SU-DHL-6 (cell line): ENCODE data around the gene CUL7.
A peak's percentile ranks its signal among the peaks of the same experiment; 100 is the strongest.

ENCODE experiments used
- H2AFZ ChIP-seq: fragments of 200-600 bp; sonication (generic); 2 replicates; pipeline ENCODE4 v1.6.1; 2014; ENCODE audit warnings: low read depth, mild to moderate bottlenecking, moderate library complexity, mixed read lengths, antibody characterized with exemption, low read length; ENCODE audit not compliant: severe bottlenecking
- H3F3A ChIP-seq: fragments of 200-600 bp; shearing (Covaris generic); 2 replicates; pipeline ENCODE4 v1.6.0; 2016; ENCODE audit warnings: antibody characterized with exemption, mild to moderate bottlenecking; ENCODE audit not compliant: insufficient read depth
- H3K27ac ChIP-seq: fragments of 200-600 bp; sonication (generic); 2 replicates; pipeline ENCODE4 v1.5.1; 2016; ENCODE audit warnings: low read depth, mild to moderate bottlenecking, low read length, moderate library complexity, mixed read lengths
- H3K27me3 ChIP-seq: fragments of 200-600 bp; sonication (generic), shearing (Covaris generic); 2 replicates; pipeline ENCODE4 v1.6.0; 2014; ENCODE audit warnings: mild to moderate bottlenecking, low read length
- H3K36me3 ChIP-seq: fragments of 200-600 bp; sonication (generic); 2 replicates; pipeline ENCODE4 v1.6.1; 2014; ENCODE audit warnings: mild to moderate bottlenecking, low read length, mixed read lengths
- H3K4me2 ChIP-seq: fragments of 300-600, 200-600 bp; shearing (Covaris generic), sonication (generic); 2 replicates; pipeline ENCODE4 v1.6.0; 2014; ENCODE audit warnings: low read length, low read depth, mild to moderate bottlenecking; ENCODE audit not compliant: poor library complexity, severe bottlenecking
- H3K4me3 ChIP-seq: fragments of 200-600 bp; sonication (generic); 2 replicates; pipeline ENCODE4 v1.5.1; 2014; ENCODE audit warnings: antibody characterized with exemption, low read length, mild to moderate bottlenecking, mixed read lengths; ENCODE audit not compliant: insufficient read depth, poor library complexity, severe bottlenecking
- H3K79me2 ChIP-seq: fragments of 200-600 bp; sonication (generic); 2 replicates; pipeline ENCODE4 v1.6.1; 2014; ENCODE audit warnings: mild to moderate bottlenecking, low read length, moderate library complexity; ENCODE audit not compliant: insufficient read depth
- H3K9ac ChIP-seq: fragments of 200-600 bp; sonication (generic); 2 replicates; pipeline ENCODE4 v1.7.0; 2014; ENCODE audit warnings: mild to moderate bottlenecking, low read length
- H3K9me2 ChIP-seq: fragments of 200-600 bp; sonication (generic); replicated peaks from 2 replicates; pipeline ENCODE4 v1.6.1; 2014; ENCODE audit warnings: low read length; ENCODE audit not compliant: insufficient read depth
- H3K9me3 ChIP-seq: fragments of 200-600 bp; sonication (generic); 2 replicates; pipeline ENCODE4 v1.6.1; 2014; ENCODE audit warnings: low read length, mixed read lengths; ENCODE audit not compliant: insufficient read depth
- H4K20me1 ChIP-seq: fragments of 200-600 bp; sonication (generic); 2 replicates; pipeline ENCODE4 v1.6.1; 2014; ENCODE audit warnings: low read depth, mild to moderate bottlenecking, antibody characterized with exemption, low read length, moderate library complexity, mixed read lengths
- EZH2phosphoT487 ChIP-seq: fragments of 200-600 bp; sonication (generic), shearing (Covaris generic); conservative IDR thresholded peaks from 2 replicates; pipeline ENCODE4 v1.6.1; 2018; ENCODE audit warnings: mild to moderate bottlenecking, antibody characterized with exemption, low read length, moderate library complexity, mixed read lengths
- TF ChIP-seq, protein P1 (sequence below): fragments of 200-600 bp; sonication (generic); IDR thresholded peaks from one replicate; pipeline ENCODE4 v1.5.1; 2017; ENCODE audit warnings: antibody characterized with exemption, mild to moderate bottlenecking, low read length, moderate library complexity; ENCODE audit not compliant: insufficient read depth, poor library complexity, severe bottlenecking

The CUL7 gene

DNA sequence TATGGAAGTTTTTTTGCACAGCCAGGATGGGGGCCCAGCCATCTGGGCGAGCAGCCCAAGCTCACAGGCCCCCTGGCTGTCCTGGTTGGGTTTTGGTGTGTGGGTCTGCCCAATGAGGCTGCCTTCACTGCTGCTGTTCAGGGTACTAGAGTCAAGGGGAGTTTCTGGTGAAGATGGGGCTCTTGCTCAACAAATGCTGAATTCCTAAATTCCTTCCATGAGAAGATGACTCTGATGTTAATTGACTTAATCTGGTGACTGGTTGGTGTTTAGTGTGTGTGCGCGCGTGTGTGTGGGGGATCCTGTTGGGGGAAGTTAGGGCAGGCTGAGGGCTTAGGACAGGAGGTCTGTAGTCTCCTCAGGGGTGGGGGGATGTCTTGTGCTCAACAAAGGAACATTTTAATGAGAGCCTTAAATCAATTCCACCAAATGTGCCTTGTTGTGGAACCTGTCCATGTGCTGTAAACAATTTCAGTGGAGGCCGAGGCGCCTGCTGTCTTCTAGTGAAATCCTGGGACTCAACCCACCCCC is 24.4 kb upstream of the CUL7 start:
- Histone ChIP-seq H3K9me3 (no peaks in the 10 kb centered on the region), H3K27ac (no peak overlapping the region), H3K4me2 (no peak overlapping the region), H4K20me1 (no peaks in the 10 kb centered on the region), H3K9me2 (no peaks in the 10 kb centered on the region), H3K79me2 (no peaks in the 10 kb centered on the region), H3K27me3 (no peaks in the 10 kb centered on the region), H3K36me3 (no peaks in the 10 kb centered on the region), H3F3A (no peaks in the 10 kb centered on the region), H3K4me3 (no peak overlapping the region), H2AFZ (no peak overlapping the region), H3K9ac (no peak overlapping the region)
- TF ChIP-seq EZH2phosphoT487 = no peak
- TF ChIP-seq, protein P1, sequence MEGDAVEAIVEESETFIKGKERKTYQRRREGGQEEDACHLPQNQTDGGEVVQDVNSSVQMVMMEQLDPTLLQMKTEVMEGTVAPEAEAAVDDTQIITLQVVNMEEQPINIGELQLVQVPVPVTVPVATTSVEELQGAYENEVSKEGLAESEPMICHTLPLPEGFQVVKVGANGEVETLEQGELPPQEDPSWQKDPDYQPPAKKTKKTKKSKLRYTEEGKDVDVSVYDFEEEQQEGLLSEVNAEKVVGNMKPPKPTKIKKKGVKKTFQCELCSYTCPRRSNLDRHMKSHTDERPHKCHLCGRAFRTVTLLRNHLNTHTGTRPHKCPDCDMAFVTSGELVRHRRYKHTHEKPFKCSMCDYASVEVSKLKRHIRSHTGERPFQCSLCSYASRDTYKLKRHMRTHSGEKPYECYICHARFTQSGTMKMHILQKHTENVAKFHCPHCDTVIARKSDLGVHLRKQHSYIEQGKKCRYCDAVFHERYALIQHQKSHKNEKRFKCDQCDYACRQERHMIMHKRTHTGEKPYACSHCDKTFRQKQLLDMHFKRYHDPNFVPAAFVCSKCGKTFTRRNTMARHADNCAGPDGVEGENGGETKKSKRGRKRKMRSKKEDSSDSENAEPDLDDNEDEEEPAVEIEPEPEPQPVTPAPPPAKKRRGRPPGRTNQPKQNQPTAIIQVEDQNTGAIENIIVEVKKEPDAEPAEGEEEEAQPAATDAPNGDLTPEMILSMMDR = no peak

DNA sequence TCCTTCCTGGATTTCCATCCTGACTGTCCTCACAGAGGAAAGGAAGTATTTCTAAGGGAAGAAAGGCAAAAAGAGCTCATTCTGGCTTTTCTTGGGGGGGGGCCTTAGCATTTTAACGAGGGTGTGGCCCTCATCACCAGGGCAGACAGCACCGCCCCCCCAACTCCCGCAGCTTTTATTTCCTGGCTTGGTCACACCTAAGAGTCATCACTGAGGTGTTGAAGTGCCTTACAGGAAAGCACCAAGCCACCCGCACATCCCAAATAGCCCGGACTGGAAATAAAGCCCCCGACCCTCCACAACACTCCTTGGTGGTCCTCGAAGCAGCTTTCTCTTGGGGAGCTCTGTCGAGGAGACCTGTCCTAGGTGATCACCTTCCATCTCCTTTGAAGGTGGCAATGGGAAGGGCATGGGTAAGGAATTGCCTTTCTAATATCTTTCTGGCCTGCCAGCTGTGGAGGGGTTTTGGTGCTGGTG is 23.7 kb upstream of the CUL7 start:
- Histone ChIP-seq H3K27ac (no peak overlapping the region), H2AFZ (no peak overlapping the region), H4K20me1 (no peaks in the 10 kb centered on the region), H3K9ac (no peak overlapping the region), H3K27me3 (no peaks in the 10 kb centered on the region), H3K9me2 (no peaks in the 10 kb centered on the region), H3F3A (no peaks in the 10 kb centered on the region), H3K36me3 (no peaks in the 10 kb centered on the region), H3K4me3 (no peak overlapping the region), H3K79me2 (no peaks in the 10 kb centered on the region), H3K4me2 (no peak overlapping the region), H3K9me3 (no peaks in the 10 kb centered on the region)
- no peak for TF ChIP-seq EZH2phosphoT487
- TF ChIP-seq, protein P1 = no peak

DNA sequence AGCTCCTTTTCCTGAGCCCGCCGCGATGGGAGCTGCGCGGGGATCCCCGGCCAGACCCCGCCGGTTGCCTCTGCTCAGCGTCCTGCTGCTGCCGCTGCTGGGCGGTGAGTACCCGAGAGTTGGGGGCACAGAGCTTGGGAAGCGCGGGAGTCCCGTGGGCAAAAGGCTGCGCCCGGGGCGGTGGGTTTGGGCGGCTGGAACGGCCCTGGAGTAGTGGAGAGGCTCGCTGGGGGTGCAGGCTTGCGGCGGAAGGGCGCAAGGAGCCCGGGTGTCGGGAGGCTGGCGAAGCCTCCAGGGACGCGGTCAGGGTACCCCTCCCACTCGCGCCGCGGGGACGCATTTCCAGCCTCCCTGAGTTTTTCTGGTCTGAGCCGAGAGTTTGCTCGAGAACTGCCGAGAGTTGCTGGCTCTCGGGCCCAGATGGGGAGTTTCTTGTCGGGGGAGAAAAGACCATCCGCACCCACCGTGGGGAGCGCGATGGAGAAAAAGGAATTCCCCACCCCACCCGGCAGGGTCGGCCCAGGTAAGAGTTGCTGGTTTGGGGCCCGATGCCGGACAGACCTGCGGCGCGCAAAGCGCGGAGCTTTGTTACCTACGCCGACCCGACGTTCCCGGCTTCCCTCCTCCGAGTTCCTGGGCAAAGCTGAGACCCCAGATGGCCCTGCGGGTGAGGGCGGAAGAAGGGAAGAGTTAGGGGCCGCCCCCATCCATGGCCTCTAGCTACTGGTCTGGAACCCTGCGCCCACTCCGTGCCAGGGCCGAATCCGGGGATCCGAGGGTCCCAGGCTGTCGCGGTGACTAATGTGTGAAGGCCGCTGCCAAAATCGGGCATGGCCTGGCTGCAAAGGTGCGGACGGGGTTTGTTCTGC is 23.0 kb upstream of the CUL7 start:
- Histone ChIP-seq H3K27me3 (no peaks in the 10 kb centered on the region), H3K4me2 (peak overlapping the region; percentile 55), H3K4me3 (peak overlapping the region; percentile 40), H3K9me2 (no peaks in the 10 kb centered on the region), H2AFZ (peak overlapping the region; percentile 22), H4K20me1 (no peaks in the 10 kb centered on the region), H3K9me3 (no peaks in the 10 kb centered on the region), H3K36me3 (no peaks in the 10 kb centered on the region), H3K79me2 (no peaks in the 10 kb centered on the region), H3K27ac (no peak overlapping the region), H3K9ac (peak overlapping the region; percentile 42; the same call in 1 of the 2 replicates), H3F3A (no peaks in the 10 kb centered on the region)
- TF ChIP-seq EZH2phosphoT487 = peak; percentile 91
- TF ChIP-seq, protein P1 = no peak
